ENCODE measurements around the gene PPP2R1B.

DNA sequence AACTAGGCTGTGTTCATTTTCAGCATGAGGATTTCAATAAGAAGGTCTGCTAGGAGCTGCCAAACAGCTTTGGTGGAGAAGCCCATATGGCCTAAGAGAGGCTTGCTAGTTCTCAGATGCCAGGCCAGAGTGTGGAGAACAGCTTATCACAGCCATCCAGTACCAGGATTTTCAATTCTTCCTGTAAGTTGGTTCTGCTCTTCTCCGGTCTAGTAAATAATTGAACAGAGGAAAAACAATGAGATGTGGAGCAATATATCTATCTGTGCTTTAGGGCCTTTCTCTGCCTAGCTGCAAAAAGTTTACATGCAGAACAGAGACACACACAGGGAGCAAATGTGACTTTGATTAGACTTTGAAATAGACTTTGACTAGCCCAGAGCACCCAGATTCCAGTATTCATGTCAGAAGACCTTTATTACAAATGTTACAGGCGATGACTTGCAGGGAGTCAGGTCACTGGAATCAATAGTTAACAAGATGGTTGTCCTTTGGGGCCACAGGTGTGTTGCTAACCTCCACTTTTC, 19.8 kb upstream of the PPP2R1B start:
- TF ChIP-seq POLR2A (IDR thresholded peaks at IDR 0.05; ENCODE audit: low read depth, low read length) (no peak), MYC (IDR thresholded peaks at IDR 0.05; ENCODE audit: low read depth, low read length) (no peak)
- TF ChIP-seq, protein P1, sequence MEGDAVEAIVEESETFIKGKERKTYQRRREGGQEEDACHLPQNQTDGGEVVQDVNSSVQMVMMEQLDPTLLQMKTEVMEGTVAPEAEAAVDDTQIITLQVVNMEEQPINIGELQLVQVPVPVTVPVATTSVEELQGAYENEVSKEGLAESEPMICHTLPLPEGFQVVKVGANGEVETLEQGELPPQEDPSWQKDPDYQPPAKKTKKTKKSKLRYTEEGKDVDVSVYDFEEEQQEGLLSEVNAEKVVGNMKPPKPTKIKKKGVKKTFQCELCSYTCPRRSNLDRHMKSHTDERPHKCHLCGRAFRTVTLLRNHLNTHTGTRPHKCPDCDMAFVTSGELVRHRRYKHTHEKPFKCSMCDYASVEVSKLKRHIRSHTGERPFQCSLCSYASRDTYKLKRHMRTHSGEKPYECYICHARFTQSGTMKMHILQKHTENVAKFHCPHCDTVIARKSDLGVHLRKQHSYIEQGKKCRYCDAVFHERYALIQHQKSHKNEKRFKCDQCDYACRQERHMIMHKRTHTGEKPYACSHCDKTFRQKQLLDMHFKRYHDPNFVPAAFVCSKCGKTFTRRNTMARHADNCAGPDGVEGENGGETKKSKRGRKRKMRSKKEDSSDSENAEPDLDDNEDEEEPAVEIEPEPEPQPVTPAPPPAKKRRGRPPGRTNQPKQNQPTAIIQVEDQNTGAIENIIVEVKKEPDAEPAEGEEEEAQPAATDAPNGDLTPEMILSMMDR (IDR thresholded peaks at IDR 0.05; ENCODE audit: extremely low read depth in 1 of 2, insufficient read depth in 1 of 2, low read depth in 1 of 2, low read length in 2 of 2), result no peak
